Embryonic facial prominence (tissue), 1 donor: ENCODE measurements around the gene ZFX.
"Not testable (repeated sequence)": the region's sequence is repeated elsewhere in the genome, so short reads cannot be mapped to it uniquely, and the experiment has no call there.

ENCODE experiments used
- DNase-seq: peaks from one replicate; pipeline ENCODE4 v3.0.0-alpha.2; 2016; ENCODE audit errors: extremely low spot score

ZFX gene

GRCh38 chrX:24151513-24151912 is 2.0 kb downstream of the ZFX start:
- no peak for DNase-seq

- DNase-seq: no peak
These were observed 3.8 kb downstream of the ZFX start for GRCh38 chrX:24153178-24153795.

- DNase-seq: no peak
These were observed 4.3 kb downstream of the ZFX start for GRCh38 chrX:24153796-24154189.

- no peak for DNase-seq
These were observed 5.0 kb downstream of the ZFX start for GRCh38 chrX:24154490-24155034.

GRCh38 chrX:24155747-24156146 is 6.2 kb downstream of the ZFX start:
- not testable (repeated sequence) for DNase-seq

GRCh38 chrX:24156177-24156576 is 6.6 kb downstream of the ZFX start:
- DNase-seq: no peak

GRCh38 chrX:24158881-24159280 is 9.4 kb downstream of the ZFX start:
- DNase-seq: no peak

GRCh38 chrX:24166078-24166477 is 16.5 kb downstream of the ZFX start:
- no peak for DNase-seq

- no peak for DNase-seq
These were observed 18.4 kb downstream of the ZFX start for GRCh38 chrX:24167719-24168472.

GRCh38 chrX:24168807-24169206 is 19.3 kb downstream of the ZFX start:
- DNase-seq: no peak

GRCh38 chrX:24169211-24169610 is 19.7 kb downstream of the ZFX start:
- DNase-seq: no peak

- DNase-seq: no peak
These were observed 23.8 kb downstream of the ZFX start for GRCh38 chrX:24173115-24173847.

GRCh38 chrX:24175276-24175675 is 25.7 kb downstream of the ZFX start:
- DNase-seq: no peak

GRCh38 chrX:24178441-24178840 is 28.9 kb downstream of the ZFX start:
- DNase-seq: no peak

GRCh38 chrX:24184018-24184417 is 34.5 kb downstream of the ZFX start:
- DNase-seq: no peak

GRCh38 chrX:24186483-24186882 is 37.0 kb downstream of the ZFX start:
- DNase-seq: no peak

- no peak for DNase-seq
These were observed 37.5 kb downstream of the ZFX start for GRCh38 chrX:24186986-24187385.

GRCh38 chrX:24189490-24189889 is 40.0 kb downstream of the ZFX start:
- no peak for DNase-seq

- DNase-seq: no peak
These were observed 41.1 kb downstream of the ZFX start for GRCh38 chrX:24190500-24191156.

GRCh38 chrX:24196509-24196908 is 47.0 kb downstream of the ZFX start:
- DNase-seq: no peak

GRCh38 chrX:24198101-24198500 is 48.6 kb downstream of the ZFX start:
- no peak for DNase-seq

GRCh38 chrX:24200133-24200532 is 50.6 kb downstream of the ZFX start:
- no peak for DNase-seq
